Cardiac septum (tissue), 1 donor: ENCODE data around the gene MANBA. TPM values are rescaled to one million over a fixed set of nuclear protein-coding genes. Genes with fewer than 3 reads are reported as not detected.

Experiments
- DNase-seq: peaks from one replicate; pipeline ENCODE4 v3.0.0-alpha.2; 2020; ENCODE audit warnings: low spot score
- intact Hi-C: fragments of 100-400 bp; cut with DNase I; formaldehyde crosslinking; loops from one replicate; pipeline ENCODE4 v1.14.0; 2022
- total RNA-seq: library from RNA; stranded (reverse); fragmentation: NEBNext Ultra II Directional; extraction: Animal tissue kit (Norgen Biotek cat#: 25700); gene quantifications from one replicate; pipeline ENCODE4 v1.2.1, GENCODE V29; 2021
- donor health status: DM: no; HTN: no; CAD: no.

MANBA gene
- total RNA-seq, 1 donor from 2014 or later = 29.8 TPM

- intact Hi-C loops = no loop called here
- DNase-seq = no peak
Observed at GRCh38 chr4:102606846-102607450, 153.8 kb downstream of the MANBA start.

DNA sequence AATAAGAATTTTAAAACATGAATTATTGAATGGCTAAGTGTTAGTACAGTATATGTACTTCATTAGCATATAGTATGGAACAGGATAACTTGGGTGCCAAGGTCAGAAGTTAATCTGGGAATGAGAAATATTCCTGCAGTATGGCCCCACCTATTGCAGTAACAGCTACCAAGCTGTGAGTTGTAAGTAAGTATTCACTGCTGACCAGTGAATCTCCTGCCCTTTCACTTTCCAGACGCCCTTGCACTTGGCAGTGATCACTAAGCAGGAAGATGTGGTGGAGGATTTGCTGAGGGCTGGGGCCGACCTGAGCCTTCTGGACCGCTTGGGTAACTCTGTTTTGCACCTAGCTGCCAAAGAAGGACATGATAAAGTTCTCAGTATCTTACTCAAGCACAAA lies 154.5 kb downstream of the MANBA start:
- intact Hi-C loops = no loop called here

DNA sequence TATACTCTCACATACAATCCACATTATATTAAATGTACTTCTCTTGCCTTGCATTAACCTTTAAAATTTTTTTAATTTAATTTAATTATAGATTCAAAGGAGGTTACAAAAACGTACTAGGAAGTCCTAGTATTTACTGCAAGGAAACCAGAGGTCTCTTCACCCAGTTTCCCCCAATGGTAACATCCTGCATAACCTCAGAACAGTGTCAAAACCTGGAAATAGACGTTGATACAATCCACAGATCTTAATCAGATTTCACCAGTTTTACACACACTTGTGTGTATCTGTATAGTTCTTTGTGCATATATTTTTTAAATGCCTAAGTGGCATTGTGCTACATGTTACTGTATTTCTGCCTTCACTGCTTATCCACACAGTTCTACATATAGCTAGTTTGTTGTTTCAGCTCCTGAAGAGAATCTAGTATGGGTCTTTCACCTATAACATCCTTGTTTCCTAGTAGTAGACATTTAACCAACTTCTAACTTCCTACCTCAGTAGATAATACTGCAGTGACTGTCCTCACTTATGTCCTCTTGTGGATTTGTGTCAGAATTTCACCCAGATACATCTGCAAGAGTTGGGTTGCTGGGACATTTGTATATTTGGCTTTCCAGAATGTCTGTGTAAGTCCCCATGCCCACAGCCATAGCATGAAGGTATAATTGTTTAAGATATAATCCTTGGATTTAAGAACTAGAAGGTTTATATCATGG lies 156.4 kb downstream of the MANBA start:
- intact Hi-C loops = no loop called here
- no peak for DNase-seq

More for the DNA sequence above, 154.5 kb downstream of the MANBA start:
- DNase-seq = no peak

- no peak for DNase-seq
- intact Hi-C loops = no loop called here
Observed at GRCh38 chr4:102601586-102602227, 159.1 kb downstream of the MANBA start.

GRCh38 chr4:102600689-102601088 lies 160.1 kb downstream of the MANBA start:
- no peak for DNase-seq
- intact Hi-C loops = no loop called here

DNA sequence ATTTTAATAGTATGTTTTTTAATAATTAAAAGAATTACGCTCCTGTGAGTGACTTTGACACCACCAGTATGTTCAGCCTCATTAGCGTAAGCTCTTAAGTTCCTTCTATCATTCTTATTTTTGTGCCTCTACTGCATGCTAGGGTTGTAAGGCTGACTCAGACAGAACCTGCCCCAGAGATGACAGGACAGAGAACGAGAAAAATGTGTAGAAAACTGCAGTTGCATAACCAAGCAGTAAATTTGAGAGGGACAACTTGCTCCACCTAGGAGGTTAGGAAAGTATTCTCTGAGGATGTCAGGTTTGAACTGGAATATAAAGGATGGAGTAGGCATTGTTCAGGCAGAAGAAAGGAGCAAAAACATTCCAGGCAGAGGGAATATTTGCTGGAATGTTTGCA lies 160.9 kb downstream of the MANBA start:
- no peak for DNase-seq
- intact Hi-C loops = no loop called here

GRCh38 chr4:102599455-102599854 lies 161.3 kb downstream of the MANBA start:
- DNase-seq = no peak
- intact Hi-C loops = no loop called here

GRCh38 chr4:102598762-102599374 lies 161.9 kb downstream of the MANBA start:
- intact Hi-C loops = no loop called here
- no peak for DNase-seq

DNA sequence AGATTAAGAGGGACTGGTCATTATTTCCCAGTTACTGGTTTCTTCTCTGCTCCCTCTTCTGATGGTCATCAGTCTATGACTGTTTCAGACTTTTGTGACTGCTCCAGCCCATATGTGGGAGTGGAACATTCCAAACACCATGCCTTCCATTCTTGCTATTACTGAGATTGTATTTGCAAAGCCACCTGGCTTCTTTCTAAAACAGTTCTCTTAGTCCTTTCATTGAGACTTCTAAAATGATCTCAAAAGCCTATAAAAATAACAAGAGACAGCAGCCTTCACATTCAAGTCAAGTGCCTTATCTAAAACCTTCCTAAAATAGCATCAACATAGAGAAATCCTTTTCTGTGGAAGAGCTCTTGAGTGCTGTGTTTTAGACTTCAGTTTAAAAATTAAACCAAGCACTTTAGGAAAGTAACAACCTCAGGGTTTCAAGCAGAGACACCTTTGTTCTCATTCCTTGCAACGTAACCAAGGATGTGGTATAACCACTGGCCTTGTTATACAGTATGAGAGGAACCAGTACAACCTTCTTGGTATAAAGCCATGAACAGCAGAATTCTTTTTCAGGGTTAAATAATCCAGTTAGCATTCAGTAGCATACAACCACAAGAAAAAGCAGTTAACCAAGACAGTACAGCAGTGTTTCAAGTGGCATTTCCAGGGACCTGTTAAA lies 162.5 kb downstream of the MANBA start:
- intact Hi-C loops = no loop called here

DNA sequence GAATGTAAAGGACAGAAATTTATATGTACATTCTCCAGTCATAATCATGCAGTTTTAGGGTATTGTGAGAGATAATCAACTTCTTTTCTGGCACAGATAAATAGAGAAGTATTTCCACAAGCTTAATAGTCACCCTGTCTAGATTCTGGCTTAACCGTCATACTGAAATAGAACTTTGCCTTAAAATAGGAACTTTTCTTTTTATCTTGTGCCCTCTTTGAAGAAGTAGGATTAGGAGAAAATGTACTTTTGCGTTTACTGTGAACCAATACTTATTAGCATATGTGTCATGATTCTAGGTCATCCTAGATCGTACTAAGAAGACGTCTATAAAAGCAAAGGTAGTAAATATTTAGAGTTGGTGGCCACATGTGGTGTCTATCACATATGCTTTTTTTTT lies 164.2 kb downstream of the MANBA start:
- intact Hi-C loops = no loop called here
- no peak for DNase-seq

More for the DNA sequence above, 162.5 kb downstream of the MANBA start:
- DNase-seq = no peak

DNA sequence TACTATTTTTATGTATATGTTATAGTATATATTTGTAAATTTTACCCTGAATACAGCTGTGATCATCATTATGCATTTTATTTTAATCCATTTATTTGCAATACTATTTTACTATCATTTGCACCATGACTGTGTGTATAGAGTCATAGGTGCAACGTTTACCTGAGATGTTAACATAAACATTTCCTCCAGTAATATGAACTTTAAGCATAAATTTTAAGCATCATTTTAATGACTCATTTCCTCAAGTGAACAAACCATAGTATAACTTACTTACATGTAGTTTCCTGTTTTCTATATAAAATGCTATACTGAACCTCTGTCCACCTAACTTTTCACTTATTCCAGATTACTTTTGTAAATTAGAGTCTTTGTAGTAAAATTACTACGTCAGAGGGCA lies 166.8 kb downstream of the MANBA start:
- intact Hi-C loops = no loop called here

DNA sequence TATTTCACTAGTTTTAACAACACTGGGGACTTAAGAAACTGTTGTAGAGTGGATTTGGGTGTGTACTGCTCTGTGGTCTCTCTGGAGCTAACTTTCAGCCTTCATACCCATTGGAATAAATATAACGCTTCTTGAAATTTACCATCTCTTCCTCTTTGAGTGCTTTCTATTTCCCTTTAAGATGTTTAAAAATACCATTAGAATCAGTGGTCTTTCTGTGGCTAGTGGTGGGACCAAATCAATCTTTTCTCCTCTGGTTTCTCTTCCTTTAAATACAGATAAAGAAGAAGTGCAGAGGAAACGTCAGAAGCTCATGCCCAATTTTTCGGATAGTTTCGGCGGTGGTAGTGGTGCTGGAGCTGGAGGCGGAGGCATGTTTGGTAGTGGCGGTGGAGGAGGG lies 167.6 kb downstream of the MANBA start:
- intact Hi-C loops = no loop called here
- DNase-seq = no peak

More for the DNA sequence above, 166.8 kb downstream of the MANBA start:
- no peak for DNase-seq

- intact Hi-C loops = no loop called here
- DNase-seq = no peak
Observed at GRCh38 chr4:102592256-102592655, 168.5 kb downstream of the MANBA start.

GRCh38 chr4:102589743-102590142 lies 171.0 kb downstream of the MANBA start:
- intact Hi-C loops = no loop called here
- DNase-seq = no peak

GRCh38 chr4:102586644-102587021 lies 174.1 kb downstream of the MANBA start:
- no peak for DNase-seq
- intact Hi-C loops = no loop called here

DNA sequence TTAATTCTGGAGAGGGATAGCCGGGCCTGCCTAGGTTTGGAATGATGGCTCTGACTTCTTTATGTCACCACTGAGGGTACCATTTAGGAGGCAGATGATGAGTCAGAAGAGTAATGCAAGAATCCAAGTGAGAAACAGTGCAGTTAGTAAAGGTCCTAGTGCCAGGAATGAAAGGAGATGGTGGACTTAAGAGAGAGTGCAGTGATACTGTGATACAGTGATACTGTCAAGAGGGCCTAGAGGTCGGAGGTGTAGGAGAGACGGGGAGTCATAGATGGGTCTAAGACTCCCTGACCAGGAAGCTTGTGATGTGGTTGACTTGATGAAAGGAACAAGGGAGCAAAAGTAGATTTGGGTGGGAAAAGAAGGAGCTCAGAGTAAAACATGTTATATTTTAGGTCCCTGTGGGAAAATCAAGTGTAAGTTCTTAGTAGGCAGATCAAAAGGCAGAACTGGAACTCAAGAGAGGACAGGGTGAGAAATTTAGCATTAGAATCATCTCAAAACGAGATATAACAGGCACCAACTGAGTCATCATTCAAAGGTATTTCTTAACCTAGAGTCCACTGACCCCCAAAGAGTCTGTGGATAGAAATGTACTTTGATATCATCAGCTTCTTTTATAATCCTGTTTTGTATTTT lies 174.6 kb downstream of the MANBA start:
- intact Hi-C loops = no loop called here
- DNase-seq = no peak

DNA sequence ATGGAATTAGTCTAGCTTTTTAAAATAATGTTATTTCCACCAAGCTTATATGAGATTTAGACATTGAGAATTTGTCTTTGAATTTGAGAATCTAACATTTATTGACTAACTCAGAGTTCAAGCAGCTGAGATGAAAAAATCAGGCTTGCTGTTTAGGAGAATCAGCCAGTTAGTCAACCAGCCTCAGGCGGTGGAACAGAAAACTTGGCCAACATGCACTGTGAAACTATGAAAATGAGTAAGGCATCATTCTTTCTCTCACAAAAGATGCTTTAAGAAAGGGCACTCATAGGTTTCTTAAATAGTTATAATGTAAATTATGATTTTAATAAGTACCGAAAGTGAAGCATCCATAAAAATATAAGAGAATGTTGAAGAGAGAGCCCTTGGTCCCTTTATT lies 175.4 kb downstream of the MANBA start:
- intact Hi-C loops = no loop called here

GRCh38 chr4:102584091-102584490 lies 176.7 kb downstream of the MANBA start:
- DNase-seq = no peak
- intact Hi-C loops = no loop called here

More for the DNA sequence above, 175.4 kb downstream of the MANBA start:
- no peak for DNase-seq
